IPS-20b (cell line): Measurements from ENCODE around the gene PRKCZ.

Source experiments
- H3K27ac ChIP-seq: one replicate; pipeline ENCODE4 v1.5.1; 2013; ENCODE audit warnings: low read length
- H3K27me3 ChIP-seq: 2 replicates; pipeline ENCODE4 v1.6.1; 2013; ENCODE audit warnings: mild to moderate bottlenecking, low read length, inconsistent platforms; ENCODE audit not compliant: insufficient read depth
- H3K36me3 ChIP-seq: 2 replicates; pipeline ENCODE4 v1.6.1; 2013; ENCODE audit warnings: low read depth, mild to moderate bottlenecking, inconsistent platforms, low read length, moderate library complexity; ENCODE audit not compliant: insufficient read depth
- H3K4me1 ChIP-seq: 2 replicates; pipeline ENCODE4 v1.6.1; 2013; ENCODE audit warnings: mild to moderate bottlenecking, control low read depth, inconsistent platforms, low read length, moderate library complexity; ENCODE audit not compliant: insufficient read depth
- H3K4me3 ChIP-seq: 2 replicates; pipeline ENCODE4 v1.5.1; 2013; ENCODE audit warnings: mild to moderate bottlenecking, low read length, inconsistent platforms
- H3K9ac ChIP-seq: 2 replicates; pipeline ENCODE4 v1.6.1; 2013; ENCODE audit warnings: low read depth, mild to moderate bottlenecking, inconsistent platforms, low read length, moderate library complexity
- H3K9me3 ChIP-seq: 2 replicates; pipeline ENCODE4 v1.6.1; 2013; ENCODE audit warnings: mild to moderate bottlenecking, low read depth, low read length, inconsistent platforms; ENCODE audit not compliant: insufficient read depth

Gene PRKCZ

DNA sequence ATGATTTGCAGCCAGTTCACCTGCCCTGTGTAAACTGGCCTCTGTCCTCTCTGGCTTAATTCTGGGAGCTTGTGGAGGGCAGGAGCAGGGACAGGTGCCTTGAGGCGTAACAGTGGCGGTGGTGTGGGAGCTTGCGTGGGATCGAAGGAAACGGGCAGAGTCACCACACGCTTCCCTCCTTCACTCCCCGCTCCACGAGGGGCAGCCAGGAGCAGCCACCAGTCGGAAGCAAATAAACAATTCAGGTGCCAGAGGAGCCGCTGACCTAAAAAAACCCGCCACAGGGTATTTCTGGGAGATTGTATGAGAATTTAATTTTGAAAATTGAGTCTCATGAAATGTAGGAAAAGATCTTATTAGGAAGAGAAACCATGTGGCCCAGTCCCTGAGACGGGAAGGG is 118.3 kb downstream of the PRKCZ start:
- Histone ChIP-seq H3K27me3 (no peaks in the 10 kb centered on the region), H3K9ac (no peak overlapping the region), H3K4me1 (no peaks in the 10 kb centered on the region), H3K4me3 (no peak overlapping the region), H3K9me3 (no peaks in the 10 kb centered on the region), H3K27ac (no peak overlapping the region), H3K36me3 (peaks cover 5% of the 10 kb centered on the region; the same call in 1 of the 2 replicates)

DNA sequence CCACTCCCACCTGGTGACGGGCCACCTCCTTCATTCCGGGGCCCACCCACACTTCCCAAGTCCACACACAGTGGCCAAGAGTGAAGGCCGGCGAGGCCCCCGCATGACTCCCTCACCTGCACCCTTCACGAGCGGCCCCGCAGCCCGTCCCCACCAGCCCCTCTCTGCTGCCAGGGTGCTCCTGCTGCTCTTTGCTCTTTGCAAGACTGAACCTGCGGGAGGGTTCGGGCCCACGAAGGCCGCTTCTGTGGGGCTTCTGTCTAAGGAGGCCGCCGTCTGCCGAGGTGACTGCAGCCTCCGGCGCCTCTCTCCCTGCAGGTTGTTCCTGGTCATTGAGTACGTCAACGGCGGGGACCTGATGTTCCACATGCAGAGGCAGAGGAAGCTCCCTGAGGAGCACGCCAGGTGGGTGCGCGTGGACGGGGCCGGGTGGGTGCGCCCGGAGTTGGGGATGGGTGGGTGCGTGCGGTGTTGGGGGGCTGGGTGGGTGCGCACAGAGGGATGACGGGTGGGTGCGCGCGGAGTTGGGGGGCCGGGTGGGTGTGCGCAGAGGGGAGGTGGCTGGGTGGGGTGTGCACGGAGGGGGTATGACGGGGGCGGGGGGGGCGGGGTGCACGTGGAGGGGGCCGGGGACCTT is 119.1 kb downstream of the PRKCZ start:
- H3K4me3 ChIP-seq = no peak overlapping the region
- no peaks in the 10 kb centered on the region for H3K27me3 ChIP-seq
- no peak overlapping the region for H3K27ac ChIP-seq
- no peaks in the 10 kb centered on the region for H3K4me1 ChIP-seq
- H3K9ac ChIP-seq = no peak overlapping the region
- H3K36me3 ChIP-seq = no peaks in the 10 kb centered on the region; the same call in 1 of the 2 replicates
- H3K9me3 ChIP-seq = no peaks in the 10 kb centered on the region

GRCh38 chr1:2170211-2170610 is 120.0 kb downstream of the PRKCZ start:
- Histone ChIP-seq H3K27me3 (no peaks in the 10 kb centered on the region), H3K36me3 (peaks cover 5% of the 10 kb centered on the region; the same call in 1 of the 2 replicates), H3K27ac (no peak overlapping the region), H3K9ac (no peak overlapping the region), H3K4me1 (no peaks in the 10 kb centered on the region), H3K9me3 (no peaks in the 10 kb centered on the region), H3K4me3 (no peak overlapping the region)

GRCh38 chr1:2172012-2172411 is 121.8 kb downstream of the PRKCZ start:
- no peaks in the 10 kb centered on the region for H3K9me3 ChIP-seq
- H3K36me3 ChIP-seq = peaks cover 17% of the 10 kb centered on the region
- H3K4me3 ChIP-seq = no peak overlapping the region
- H3K27ac ChIP-seq = no peak overlapping the region
- no peaks in the 10 kb centered on the region for H3K27me3 ChIP-seq
- H3K4me1 ChIP-seq = no peaks in the 10 kb centered on the region
- H3K9ac ChIP-seq = no peak overlapping the region

GRCh38 chr1:2172551-2173146 is 122.4 kb downstream of the PRKCZ start:
- Histone ChIP-seq H3K27me3 (no peaks in the 10 kb centered on the region), H3K9ac (no peak overlapping the region), H3K4me3 (no peak overlapping the region), H3K36me3 (peaks cover 17% of the 10 kb centered on the region), H3K4me1 (no peaks in the 10 kb centered on the region), H3K9me3 (no peaks in the 10 kb centered on the region), H3K27ac (no peak overlapping the region)

- Histone ChIP-seq H3K9ac (no peak overlapping the region), H3K4me3 (no peak overlapping the region), H3K27me3 (no peaks in the 10 kb centered on the region), H3K36me3 (peaks cover 17% of the 10 kb centered on the region), H3K27ac (no peak overlapping the region), H3K4me1 (no peaks in the 10 kb centered on the region), H3K9me3 (no peaks in the 10 kb centered on the region)
Observed at GRCh38 chr1:2173546-2174347, 123.5 kb downstream of the PRKCZ start.

- H3K9ac ChIP-seq = no peak overlapping the region
Observed at GRCh38 chr1:2174348-2175054, 124.3 kb downstream of the PRKCZ start.

GRCh38 chr1:2175055-2175414 is 124.8 kb downstream of the PRKCZ start:
- no peaks in the 10 kb centered on the region for H3K4me1 ChIP-seq
- no peak overlapping the region for H3K9ac ChIP-seq
- no peak overlapping the region for H3K4me3 ChIP-seq
- no peaks in the 10 kb centered on the region for H3K9me3 ChIP-seq
- H3K27me3 ChIP-seq = no peaks in the 10 kb centered on the region
- H3K36me3 ChIP-seq = peaks cover 17% of the 10 kb centered on the region
- H3K27ac ChIP-seq = no peak overlapping the region

More at GRCh38 chr1:2174348-2175054, 124.3 kb downstream of the PRKCZ start:
- Histone ChIP-seq H3K27ac (no peak overlapping the region), H3K27me3 (no peaks in the 10 kb centered on the region), H3K4me3 (no peak overlapping the region), H3K4me1 (no peaks in the 10 kb centered on the region), H3K9me3 (no peaks in the 10 kb centered on the region), H3K36me3 (peaks cover 17% of the 10 kb centered on the region)

- H3K36me3 ChIP-seq = peaks cover 25% of the 10 kb centered on the region
- H3K9me3 ChIP-seq = no peaks in the 10 kb centered on the region
- no peak overlapping the region for H3K27ac ChIP-seq
- H3K4me3 ChIP-seq = no peak overlapping the region
- H3K4me1 ChIP-seq = no peaks in the 10 kb centered on the region
- H3K9ac ChIP-seq = no peak overlapping the region
- H3K27me3 ChIP-seq = no peaks in the 10 kb centered on the region
Observed at GRCh38 chr1:2175681-2176454, 125.7 kb downstream of the PRKCZ start.

GRCh38 chr1:2176615-2177014 is 126.4 kb downstream of the PRKCZ start:
- H3K36me3 ChIP-seq = peaks cover 25% of the 10 kb centered on the region
- H3K4me3 ChIP-seq = no peak overlapping the region
- no peaks in the 10 kb centered on the region for H3K27me3 ChIP-seq
- H3K9ac ChIP-seq = no peak overlapping the region
- no peak overlapping the region for H3K27ac ChIP-seq
- H3K4me1 ChIP-seq = no peaks in the 10 kb centered on the region
- H3K9me3 ChIP-seq = no peaks in the 10 kb centered on the region

DNA sequence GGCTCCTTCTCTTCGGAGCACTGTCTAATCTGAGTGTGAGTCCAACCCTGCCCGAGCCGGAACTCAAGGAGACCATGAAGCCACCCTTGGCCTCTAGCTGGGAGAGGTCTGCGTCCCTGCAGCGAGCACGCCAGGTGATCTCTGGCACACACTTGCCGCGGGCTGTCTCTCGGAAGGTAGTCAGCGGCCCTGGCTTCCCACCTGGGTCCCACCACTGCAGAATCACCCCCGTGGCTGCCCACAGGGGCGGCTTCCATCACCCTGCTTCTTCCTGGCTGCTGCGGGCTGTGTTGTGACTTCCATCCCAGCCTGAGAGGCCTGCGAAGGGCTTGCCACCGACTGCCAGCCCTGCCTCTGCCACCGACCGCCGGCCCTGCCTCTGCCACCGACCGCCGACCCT is 127.3 kb downstream of the PRKCZ start:
- Histone ChIP-seq H3K4me1 (no peaks in the 10 kb centered on the region), H3K9ac (no peak overlapping the region), H3K27me3 (no peaks in the 10 kb centered on the region), H3K4me3 (no peak overlapping the region), H3K27ac (no peak overlapping the region), H3K36me3 (peaks cover 25% of the 10 kb centered on the region), H3K9me3 (no peaks in the 10 kb centered on the region)
